Right lobe of liver (tissue), 6 donors: ENCODE data around the gene ABHD5. TPM values are rescaled to one million over a fixed set of nuclear protein-coding genes. Genes with fewer than 3 reads are reported as not detected.

Source experiments
- ATAC-seq, 4 donors: fragments of 200-7000 bp; cut with Tn5 transposase; one replicate each; pipeline ENCODE4 v1.9.1; 2020; ENCODE audit warnings: mild to moderate bottlenecking in 4 of 4, moderate library complexity in 4 of 4
- DNase-seq, 3 donors: peaks; one replicate each; pipeline ENCODE4 v3.0.0-alpha.2; 2020
- H3K27ac ChIP-seq, 3 donors: fragments of 200-600 bp; one replicate each; pipeline ENCODE4 v1.8.0; 2022
- H3K27me3 ChIP-seq, 2 donors: fragments of 200-600 bp; one replicate each; pipeline ENCODE4 v1.8.0; 2022
- H3K36me3 ChIP-seq, 4 donors: fragments of 200-600 bp; sonication (generic) in 1 of 4; one replicate each; pipeline versions ENCODE4 v1.5.1 to v1.8.0; 2017 to 2022; ENCODE audit warnings: control low read depth in 1 of 4
- H3K4me1 ChIP-seq, 4 donors: fragments of 200-600 bp; sonication (generic) in 1 of 4; one replicate each; pipeline versions ENCODE4 v1.5.1 to v1.8.0; 2017 to 2022; ENCODE audit warnings: control low read depth in 1 of 4
- H3K4me3 ChIP-seq, 3 donors: fragments of 200-600 bp; one replicate each; pipeline ENCODE4 v1.8.0; 2022
- H3K9me3 ChIP-seq, 4 donors: fragments of 200-600 bp; sonication (generic) in 1 of 4; one replicate each; pipeline versions ENCODE4 v1.5.1 to v1.8.0; 2017 to 2022; ENCODE audit warnings: control low read depth in 1 of 4
- POLR2A ChIP-seq: fragments of 450-650 bp; IDR thresholded peaks from one replicate; pipeline ENCODE4 v1.6.1; 2017; ENCODE audit warnings: antibody characterized with exemption, mild to moderate bottlenecking
- WGBS: methylation state at CpG from one replicate; pipeline ENCODE4 v1.1.6; 2018; ENCODE audit warnings: low coverage, low lambda C conversion rate; ENCODE audit not compliant: insufficient coverage; ENCODE audit errors: missing lambda C conversion rate; 5-methylcytosine and 5-hydroxymethylcytosine counted together
- intact Hi-C, 2 donors: fragments of 100-400 bp; cut with DNase I; formaldehyde crosslinking; loops; one replicate each; pipeline versions ENCODE4 v1.11.2 to v1.14.1; 2022
- total RNA-seq, 6 experiments: library from RNA; depleted of rRNA in 2 of 6; stranded (reverse); fragments of >200 nt in 2 of 6; fragmentation: NEBNext Ultra II Directional in 3 of 6; extraction: Animal tissue kit (Norgen Biotek cat#: 25700) in 3 of 6; gene quantifications; one replicate each; pipeline versions ENCODE4 v1.1.0 to v1.2.4, GENCODE V29; 2016 to 2023
- TF ChIP-seq, protein P1 (sequence below), 4 donors: fragments of 200-600 bp in 3 of 4; fragments of 450-650 bp in 1 of 4; IDR thresholded peaks; one replicate each; pipeline versions ENCODE4 v1.5.1 to v1.8.0; 2016 to 2022; ENCODE audit warnings: antibody characterized with exemption in 4 of 4, mild to moderate bottlenecking in 2 of 4
- donor health status: DM: no; HTN: yes; CAD: no.
- donor health status: DM: no; HTN: no; CAD: no.
- donor health status: DM: no; HTN: no; CAD: no.
- donor health status: DM: no; HTN: yes; CAD: no.
- donor health status: DM: no; HTN: yes; CAD: no.

The ABHD5 gene
- total RNA-seq, 6 experiments from 2014 or later = 10.8 to 23.0 (median 14.6) TPM

DNA sequence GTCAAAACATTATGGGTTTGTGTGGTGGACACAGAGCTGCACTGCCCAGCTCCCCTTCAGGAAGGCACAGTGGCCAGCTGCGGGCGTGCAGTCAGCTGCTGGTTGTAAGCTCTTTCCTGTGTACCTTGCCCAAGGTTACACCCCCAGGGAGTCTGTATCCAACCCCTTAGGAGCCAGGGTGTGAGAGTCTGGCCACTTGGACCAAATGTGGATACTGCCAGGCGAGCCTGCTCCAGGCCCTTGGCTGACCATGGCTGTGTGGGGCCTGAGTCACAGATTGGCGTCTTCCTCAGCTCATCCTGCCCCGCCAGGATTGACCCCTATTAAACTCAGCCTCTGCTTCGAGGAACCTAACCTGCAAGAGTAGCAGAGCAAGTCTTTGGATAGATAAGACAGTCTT, 56.9 kb downstream of the ABHD5 start:
- DNase-seq (no peak), ATAC-seq (peak in 1 of 4 donors; percentile 30)
- H3K36me3 ChIP-seq = no peaks in the 10 kb centered on the region
- no peak overlapping the region for H3K4me3 ChIP-seq
- 8% methylated on average over 1 of the region's 6 CpGs for WGBS
- intact Hi-C loops = no loop called here
- TF ChIP-seq, protein P1, sequence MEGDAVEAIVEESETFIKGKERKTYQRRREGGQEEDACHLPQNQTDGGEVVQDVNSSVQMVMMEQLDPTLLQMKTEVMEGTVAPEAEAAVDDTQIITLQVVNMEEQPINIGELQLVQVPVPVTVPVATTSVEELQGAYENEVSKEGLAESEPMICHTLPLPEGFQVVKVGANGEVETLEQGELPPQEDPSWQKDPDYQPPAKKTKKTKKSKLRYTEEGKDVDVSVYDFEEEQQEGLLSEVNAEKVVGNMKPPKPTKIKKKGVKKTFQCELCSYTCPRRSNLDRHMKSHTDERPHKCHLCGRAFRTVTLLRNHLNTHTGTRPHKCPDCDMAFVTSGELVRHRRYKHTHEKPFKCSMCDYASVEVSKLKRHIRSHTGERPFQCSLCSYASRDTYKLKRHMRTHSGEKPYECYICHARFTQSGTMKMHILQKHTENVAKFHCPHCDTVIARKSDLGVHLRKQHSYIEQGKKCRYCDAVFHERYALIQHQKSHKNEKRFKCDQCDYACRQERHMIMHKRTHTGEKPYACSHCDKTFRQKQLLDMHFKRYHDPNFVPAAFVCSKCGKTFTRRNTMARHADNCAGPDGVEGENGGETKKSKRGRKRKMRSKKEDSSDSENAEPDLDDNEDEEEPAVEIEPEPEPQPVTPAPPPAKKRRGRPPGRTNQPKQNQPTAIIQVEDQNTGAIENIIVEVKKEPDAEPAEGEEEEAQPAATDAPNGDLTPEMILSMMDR (IDR thresholded peaks at IDR 0.05) = no peak
- no peak for TF ChIP-seq POLR2A
- H3K27me3 ChIP-seq = no peaks in the 10 kb centered on the region
- H3K9me3 ChIP-seq = no peaks in the 10 kb centered on the region
- no peak overlapping the region for H3K27ac ChIP-seq
- peaks cover 0 to 8% (median 2%) of the 10 kb centered on the region in 4 donors for H3K4me1 ChIP-seq

DNA sequence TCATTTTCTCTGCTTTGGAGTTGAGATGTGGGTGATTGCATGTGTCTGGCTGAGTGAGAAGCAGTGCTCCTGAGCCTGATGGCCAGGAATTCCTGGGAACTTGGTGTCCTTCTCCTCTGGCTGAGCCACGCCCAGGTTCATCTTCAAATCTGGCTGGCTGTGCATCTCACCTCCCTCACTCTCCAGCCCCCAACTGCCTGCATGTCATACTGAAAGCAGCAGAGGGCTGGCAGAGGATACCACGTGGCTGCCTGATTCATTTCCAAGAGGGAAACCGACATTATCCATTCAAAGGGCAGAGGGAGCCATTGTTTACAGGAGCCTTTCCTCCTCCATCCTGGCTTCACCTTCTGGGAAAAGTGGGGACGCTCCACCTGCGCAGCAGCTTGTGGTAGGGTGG, 57.4 kb downstream of the ABHD5 start:
- TF ChIP-seq POLR2A = no peak
- TF ChIP-seq, protein P1 (IDR thresholded peaks at IDR 0.05) = no peak
- no peak for DNase-seq
- Histone ChIP-seq H3K4me1 (peaks cover 0 to 4% (median 0%) of the 10 kb centered on the region in 4 donors), H3K36me3 (no peaks in the 10 kb centered on the region), H3K27ac (no peak overlapping the region), H3K9me3 (no peaks in the 10 kb centered on the region), H3K27me3 (no peaks in the 10 kb centered on the region), H3K4me3 (no peak overlapping the region)
- WGBS = 55% methylated on average over 5 of the region's 5 CpGs
- ATAC-seq = peak in 2 of 4 donors; percentile 54 to 59
- intact Hi-C loops = no loop called here

DNA sequence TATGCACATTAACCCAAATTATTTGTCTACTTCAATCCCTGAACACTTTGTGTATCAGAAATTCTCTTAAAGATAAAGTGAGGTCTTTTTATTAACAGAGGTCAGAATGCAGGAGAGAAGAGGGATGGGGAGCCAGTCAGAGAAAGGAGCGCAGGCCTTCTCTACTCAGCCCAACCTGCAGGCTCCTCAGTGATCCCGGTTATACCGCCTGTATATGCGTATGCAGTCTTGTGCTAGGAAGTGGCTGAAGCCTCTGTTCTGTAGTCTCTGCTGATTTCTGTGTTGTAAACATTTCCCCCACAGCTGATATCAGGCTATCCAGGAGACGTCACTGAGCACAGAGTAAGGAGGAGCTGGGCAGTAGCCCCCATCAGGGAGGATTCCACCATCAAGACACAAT, 57.9 kb downstream of the ABHD5 start:
- Histone ChIP-seq H3K4me1 (no peaks in the 10 kb centered on the region), H3K9me3 (no peaks in the 10 kb centered on the region), H3K36me3 (no peaks in the 10 kb centered on the region), H3K27ac (no peak overlapping the region), H3K4me3 (no peak overlapping the region), H3K27me3 (no peaks in the 10 kb centered on the region)
- no peak for DNase-seq
- 77% methylated on average over 5 of the region's 5 CpGs for WGBS
- peak in 1 of 4 donors; percentile 26 for ATAC-seq
- intact Hi-C loops = no loop called here
- TF ChIP-seq POLR2A = no peak
- TF ChIP-seq, protein P1 (IDR thresholded peaks at IDR 0.05) = no peak

DNA sequence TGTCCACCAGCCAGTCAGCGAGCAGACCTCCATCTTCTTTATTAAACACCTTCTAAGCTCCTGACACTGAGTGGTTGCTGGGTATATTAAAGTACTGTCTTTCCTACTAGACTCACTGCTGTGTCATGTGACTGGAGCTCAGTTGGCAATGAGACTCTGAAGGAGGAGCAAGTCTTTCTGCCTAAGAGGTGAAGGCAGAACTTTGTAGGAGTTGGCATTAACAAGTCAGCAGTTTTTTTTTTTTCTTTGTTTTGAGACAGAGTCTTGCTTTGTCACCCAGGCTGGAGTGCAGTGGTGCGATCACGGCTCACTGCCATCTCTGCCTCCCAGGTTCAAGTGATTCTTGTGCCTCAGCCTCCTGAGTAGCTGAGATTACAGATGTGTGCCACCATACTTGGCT, 62.2 kb downstream of the ABHD5 start:
- ATAC-seq (no peak), DNase-seq (no peak)
- no peak for TF ChIP-seq POLR2A
- TF ChIP-seq, protein P1 (IDR thresholded peaks at IDR 0.05) = no peak
- Histone ChIP-seq H3K36me3 (no peaks in the 10 kb centered on the region), H3K27ac (no peak overlapping the region), H3K4me1 (no peaks in the 10 kb centered on the region), H3K27me3 (no peaks in the 10 kb centered on the region), H3K4me3 (no peak overlapping the region), H3K9me3 (no peaks in the 10 kb centered on the region)
- intact Hi-C loops = loop anchor here in 1 of 2 donors (10.0 kb wide), 1 partner anchor 452 kb away; no protein-coding TSS in a partner anchor
- 94% methylated on average over 2 of the region's 3 CpGs for WGBS
